HCT116 (cell line): ENCODE data around the gene FFAR3. TPM values are rescaled to one million over a fixed set of nuclear protein-coding genes. Genes with fewer than 3 reads are reported as not detected.

Experiments
- ATAC-seq: fragments of 200-7000 bp; cut with Tn5 transposase; 2 replicates; pipeline ENCODE4 v1.9.1; 2020; ENCODE audit warnings: mild to moderate bottlenecking, moderate library complexity
- BruUV-seq: library from RNA; stranded (reverse); fragments of 400-500 nt; replicated peaks from 2 replicates; lab custom pipeline; 2021; lab: Mats Ljungman, UMichigan
- CTCF ChIA-PET: fragments of 300-600 bp; sonication (Branson Sonifier 250); formaldehyde crosslinking; loops from one replicate; lab custom pipeline; 2021; ENCODE audit warnings: antibody characterized with exemption; lab: Charles Lee
- POLR2A ChIA-PET: fragments of 300-600, 350-600 bp; sonication (Branson Sonifier 250); formaldehyde crosslinking; loops from one replicate; lab custom pipeline; 2021; ENCODE audit warnings: antibody characterized with exemption; lab: Charles Lee
- RAD21 ChIA-PET, 2 experiments: fragments of 300-600 bp; sonication (Branson Sonifier 250); formaldehyde crosslinking; loops; one replicate each; lab custom pipeline; 2023; ENCODE audit warnings: low total read pairs in 2 of 2; ENCODE audit not compliant: uncharacterized antibody in 2 of 2, unreplicated experiment in 2 of 2, low non-redundant PET in 1 of 2; lab: Charles Lee
- DNase-seq: peaks from one replicate; pipeline ENCODE4 v3.0.0-alpha.2; 2010; ENCODE audit warnings: low read depth, low spot score
- H2AFZ ChIP-seq: fragments of 200-600 bp; shearing (Covaris generic), sonication (generic); 2 replicates; pipeline ENCODE4 v1.6.1; 2017; ENCODE audit warnings: low read depth, mixed run types, mixed read lengths, antibody characterized with exemption, low read length; ENCODE audit not compliant: poor library complexity, severe bottlenecking
- H3K27ac ChIP-seq: 2 replicates; pipeline ENCODE4 v1.5.1; 2012; ENCODE audit warnings: low read depth, low read length
- H3K27me3 ChIP-seq: fragments of 200-600 bp; sonication (generic); 2 replicates; pipeline ENCODE4 v1.6.1; 2016; ENCODE audit warnings: mixed run types, low read length, mixed read lengths; ENCODE audit not compliant: insufficient read depth
- H3K36me3 ChIP-seq, 2 experiments: fragments of 200-500 bp in 1 of 2; fragments of 200-600 bp in 1 of 2; sonication (Bioruptor generic) in 1 of 2; sonication (generic) in 1 of 2; 2 replicates each; pipeline versions ENCODE4 v1.5.1 to v1.6.1; 2014 to 2016; ENCODE audit warnings: low read length in 2 of 2, inconsistent platforms in 1 of 2, mixed read lengths in 1 of 2, mixed run types in 1 of 2; ENCODE audit not compliant: insufficient read depth in 2 of 2, control insufficient read depth in 1 of 2
- H3K4me1 ChIP-seq, 2 experiments: fragments of 200-600 bp in 1 of 2; sonication (generic) in 1 of 2; 2 replicates each; pipeline versions ENCODE4 v1.5.1 to v1.6.1; 2012 to 2017; ENCODE audit warnings: low read length in 2 of 2, inconsistent platforms in 1 of 2, mild to moderate bottlenecking in 1 of 2, mixed read lengths in 1 of 2, mixed run types in 1 of 2, moderate library complexity in 1 of 2; ENCODE audit not compliant: insufficient read depth in 2 of 2, control insufficient read depth in 1 of 2
- H3K4me2 ChIP-seq: fragments of 200-600 bp; sonication (generic); 2 replicates; pipeline ENCODE4 v1.6.1; 2017; ENCODE audit warnings: mixed run types, low read length, mixed read lengths
- H3K4me3 ChIP-seq, 2 experiments: fragments of 200-600 bp in 1 of 2; sonication (generic) in 1 of 2; replicated peaks in 1 of 2; 2 replicates each; pipeline ENCODE4 v1.5.1; 2011 to 2016; ENCODE audit warnings: low read length in 2 of 2, control low read depth in 1 of 2, low read depth in 1 of 2, mild to moderate bottlenecking in 1 of 2, mixed read lengths in 1 of 2, mixed run types in 1 of 2
- H3K79me2 ChIP-seq: fragments of 200-600 bp; sonication (generic); 2 replicates; pipeline ENCODE4 v1.6.1; 2017; ENCODE audit warnings: mild to moderate bottlenecking, mixed run types, low read length, moderate library complexity, mixed read lengths; ENCODE audit not compliant: insufficient read depth
- H3K9ac ChIP-seq: fragments of 200-600 bp; sonication (generic); 2 replicates; pipeline ENCODE4 v1.6.1; 2016; ENCODE audit warnings: low read length, mixed read lengths
- H3K9me2 ChIP-seq: fragments of 200-600 bp; sonication (generic), shearing (Covaris generic); 2 replicates; pipeline ENCODE4 v1.6.1; 2017; ENCODE audit warnings: mixed run types, mild to moderate bottlenecking, moderate library complexity; ENCODE audit not compliant: insufficient read depth
- H3K9me3 ChIP-seq, 2 experiments: fragments of 200-500 bp in 1 of 2; fragments of 200-600 bp in 1 of 2; sonication (Bioruptor generic) in 1 of 2; sonication (generic) in 1 of 2; 2 replicates each; pipeline ENCODE4 v1.6.1; 2014 to 2017; ENCODE audit warnings: low read length in 2 of 2, mixed read lengths in 2 of 2, inconsistent platforms in 1 of 2, low read depth in 1 of 2, mild to moderate bottlenecking in 1 of 2, mixed run types in 1 of 2, moderate library complexity in 1 of 2; ENCODE audit not compliant: control insufficient read depth in 1 of 2, insufficient read depth in 1 of 2
- H4K20me1 ChIP-seq: fragments of 200-600 bp; sonication (generic), shearing (Covaris generic); 2 replicates; pipeline ENCODE4 v1.6.1; 2017; ENCODE audit warnings: mixed run types, mild to moderate bottlenecking, moderate library complexity; ENCODE audit not compliant: insufficient read depth
- CBX3 ChIP-seq: IDR thresholded peaks from 2 replicates; pipeline ENCODE4 v1.6.1; 2012; ENCODE audit warnings: low read depth
- CEBPB ChIP-seq: IDR thresholded peaks from 2 replicates; pipeline ENCODE4 v1.6.1; 2012; ENCODE audit warnings: low read depth
- EGR1 ChIP-seq: IDR thresholded peaks from 2 replicates; pipeline ENCODE4 v1.6.1; 2012; ENCODE audit warnings: low read depth
- ELF1 ChIP-seq: IDR thresholded peaks from 2 replicates; pipeline ENCODE4 v1.6.1; 2012; ENCODE audit warnings: low read depth, borderline replicate concordance
- EZH2 ChIP-seq: fragments of 200-600 bp; sonication (generic); IDR thresholded peaks from 2 replicates; pipeline ENCODE4 v1.6.1; 2017; ENCODE audit warnings: antibody characterized with exemption, mixed run types
- EZH2phosphoT487 ChIP-seq: fragments of 200-600 bp; IDR thresholded peaks from 2 replicates; pipeline ENCODE4 v1.6.1; 2018; ENCODE audit warnings: antibody characterized with exemption, borderline replicate concordance
- FOSL1 ChIP-seq: IDR thresholded peaks from 2 replicates; pipeline ENCODE4 v1.6.1; 2012; ENCODE audit warnings: low read depth
- JUND ChIP-seq: IDR thresholded peaks from 2 replicates; pipeline ENCODE4 v1.6.1; 2012
- POLR2A ChIP-seq: IDR thresholded peaks from 2 replicates; pipeline ENCODE4 v1.7.0; 2011; ENCODE audit warnings: borderline replicate concordance; ENCODE audit not compliant: insufficient read depth, insufficient read length; ENCODE audit errors: extremely low read depth
- POLR2AphosphoS5 ChIP-seq: IDR thresholded peaks from 2 replicates; pipeline ENCODE4 v1.6.1; 2011; ENCODE audit warnings: mild to moderate bottlenecking, low read depth, low read length, moderate library complexity
- RAD21 ChIP-seq: IDR thresholded peaks from 2 replicates; pipeline ENCODE4 v1.6.1; 2012; ENCODE audit warnings: low read depth, mild to moderate bottlenecking
- SP1 ChIP-seq: IDR thresholded peaks from 2 replicates; pipeline ENCODE4 v1.6.1; 2012; ENCODE audit warnings: low read depth
- SRF ChIP-seq: IDR thresholded peaks from 2 replicates; pipeline ENCODE4 v1.6.1; 2012; ENCODE audit warnings: low read depth
- TCF7L2 ChIP-seq: IDR thresholded peaks from 2 replicates; pipeline ENCODE4 v1.7.0; 2011; ENCODE audit warnings: borderline replicate concordance, inconsistent platforms; ENCODE audit not compliant: insufficient read depth, insufficient read length; ENCODE audit errors: extremely low read depth
- YY1 ChIP-seq: IDR thresholded peaks from 2 replicates; pipeline ENCODE4 v1.6.1; 2011; ENCODE audit warnings: low read length, low read depth, moderate library complexity, mild to moderate bottlenecking; ENCODE audit not compliant: insufficient replicate concordance; ENCODE audit errors: extremely low read depth
- ZFX ChIP-seq: fragments of 450-650 bp; IDR thresholded peaks from 2 replicates; pipeline ENCODE4 v1.6.1; 2017
- ZNF274 ChIP-seq: fragments of 200-500 bp; sonication (Bioruptor generic); IDR thresholded peaks from 2 replicates; pipeline ENCODE4 v1.6.1; 2014; ENCODE audit warnings: mild to moderate bottlenecking, low read depth, low read length, inconsistent platforms
- intact Hi-C: fragments of 100-400 bp; cut with micrococcal nuclease; formaldehyde crosslinking; loops from 2 replicates; pipeline ENCODE4 v1.10.0; 2022
- total RNA-seq: library from RNA; stranded (reverse); gene quantifications from one replicate; pipeline ENCODE4 v1.2.1, GENCODE V29; 2021; ENCODE audit not compliant: unreplicated experiment
- TF ChIP-seq, protein P1 (sequence below): IDR thresholded peaks from 2 replicates; pipeline ENCODE4 v1.6.1; 2012

FFAR3 gene
- total RNA-seq, 1 experiment from 2014 or later, result not detected

DNA sequence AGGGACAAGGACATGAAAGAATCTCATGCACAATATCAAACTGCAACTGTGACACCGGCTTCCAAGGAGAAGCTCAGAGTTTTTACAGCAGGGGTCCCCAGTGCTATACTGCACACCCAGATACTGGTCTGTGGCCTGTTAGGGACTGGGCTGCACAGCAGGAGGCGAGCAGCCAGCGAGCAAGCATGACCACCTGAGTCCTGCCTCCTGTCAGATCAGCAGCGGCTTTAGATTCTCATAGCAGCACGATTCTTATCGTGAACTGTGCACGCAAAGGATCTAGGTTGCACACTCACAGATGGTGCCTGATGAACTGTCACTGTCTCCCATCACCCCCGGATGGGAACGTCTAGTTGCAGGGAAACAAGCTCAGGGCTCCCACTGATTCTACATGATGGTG lies 42.4 kb upstream of the FFAR3 start:
- TF ChIP-seq EZH2phosphoT487, result no peak
- Histone ChIP-seq H3K27me3 (no peaks in the 10 kb centered on the region), H3K4me1 (peaks cover 23 to 52% of the 10 kb centered on the region in 2 experiments), H3K36me3 (no peaks in the 10 kb centered on the region), H3K4me2 (no peak overlapping the region), H3K9ac (no peak overlapping the region), H3K4me3 (no peak overlapping the region), H3K9me3 (no peaks in the 10 kb centered on the region), H2AFZ (no peak overlapping the region), H3K27ac (no peak overlapping the region), H3K9me2 (no peaks in the 10 kb centered on the region), H3K79me2 (no peaks in the 10 kb centered on the region), H4K20me1 (no peaks in the 10 kb centered on the region)
- CTCF ChIA-PET, result interaction anchor here (1.5 kb wide), 1 partner anchor 46 kb away, joined by 3 read pairs; no protein-coding TSS in a partner anchor
- intact Hi-C loops, result no loop called here
- no TSS peak for BruUV-seq
- RAD21 ChIA-PET, result no interaction called here
- DNase-seq (no peak), ATAC-seq (no peak)
- POLR2A ChIA-PET, result no interaction called here

DNA sequence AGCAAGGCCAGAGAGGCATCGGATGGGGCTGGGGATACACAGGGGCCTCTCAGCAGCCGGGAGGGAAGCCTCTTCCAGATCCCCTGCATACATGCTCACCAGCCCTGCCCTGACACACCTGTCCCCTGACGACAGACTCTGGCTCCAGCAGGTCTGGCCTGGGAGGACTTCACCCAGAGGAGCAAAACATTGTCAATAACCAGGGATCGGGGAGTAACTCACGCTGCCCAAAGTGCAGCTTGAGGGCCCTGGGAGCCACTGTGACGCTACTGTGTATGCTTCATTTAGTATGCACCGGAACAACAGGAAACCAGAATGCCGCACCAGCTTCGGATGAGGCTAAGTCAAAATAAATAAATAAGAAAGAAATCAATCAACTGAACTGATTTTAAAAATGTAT lies 41.7 kb upstream of the FFAR3 start:
- H3K79me2 ChIP-seq, result no peaks in the 10 kb centered on the region
- H4K20me1 ChIP-seq, result no peaks in the 10 kb centered on the region
- H3K9ac ChIP-seq, result no peak overlapping the region
- no peak overlapping the region for H3K4me3 ChIP-seq
- H2AFZ ChIP-seq, result no peak overlapping the region
- intact Hi-C loops, result no loop called here
- POLR2A ChIA-PET, result no interaction called here
- H3K4me1 ChIP-seq, result peaks cover 23 to 48% of the 10 kb centered on the region in 2 experiments
- H3K4me2 ChIP-seq, result no peak overlapping the region
- no peaks in the 10 kb centered on the region for H3K27me3 ChIP-seq
- no peaks in the 10 kb centered on the region for H3K9me3 ChIP-seq
- no peak for ATAC-seq
- no peaks in the 10 kb centered on the region for H3K36me3 ChIP-seq
- no peak for TF ChIP-seq ELF1
- no peak for TF ChIP-seq CEBPB
- no peak for TF ChIP-seq SP1
- TF ChIP-seq FOSL1, result no peak
- no peak for TF ChIP-seq EZH2
- TF ChIP-seq POLR2AphosphoS5, result no peak
- no peak for TF ChIP-seq EGR1
- TF ChIP-seq CBX3, result no peak
- TF ChIP-seq RAD21, result no peak
- TF ChIP-seq YY1, result no peak
- no peak for TF ChIP-seq ZFX
- TF ChIP-seq ZNF274, result no peak
- TF ChIP-seq POLR2A, result no peak
- TF ChIP-seq SRF, result no peak
- TF ChIP-seq, protein P1, sequence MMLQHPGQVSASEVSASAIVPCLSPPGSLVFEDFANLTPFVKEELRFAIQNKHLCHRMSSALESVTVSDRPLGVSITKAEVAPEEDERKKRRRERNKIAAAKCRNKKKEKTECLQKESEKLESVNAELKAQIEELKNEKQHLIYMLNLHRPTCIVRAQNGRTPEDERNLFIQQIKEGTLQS, result no peak
- no peak for TF ChIP-seq JUND
- TF ChIP-seq TCF7L2, result no peak
- TF ChIP-seq, all 23 proteins: peak for 0
- H3K27ac ChIP-seq, result no peak overlapping the region
- ChIA-PET CTCF (no interaction called here), RAD21 (no interaction called here)
- BruUV-seq, result no TSS peak
- DNase-seq, result no peak
- no peaks in the 10 kb centered on the region for H3K9me2 ChIP-seq
